UCSD-AML1 (cell line): ENCODE measurements around the gene POU2F2.
A peak's percentile ranks its signal among the peaks of the same experiment; 100 is the strongest.

ENCODE experiments used
- DNase-seq: peaks from one replicate; lab custom pipeline; 2025; ENCODE audit not compliant: unreplicated experiment; lab: John Stamatoyannopoulos, UW

POU2F2 gene

GRCh38 chr19:42126574-42126973 lies 5.7 kb downstream of the POU2F2 start:
- no peak for DNase-seq

- no peak for DNase-seq
Measured at GRCh38 chr19:42125536-42125935, 6.7 kb downstream of the POU2F2 start.

GRCh38 chr19:42124386-42124901 lies 7.8 kb downstream of the POU2F2 start:
- DNase-seq = no peak

- DNase-seq = no peak
Measured at GRCh38 chr19:42123765-42124164, 8.5 kb downstream of the POU2F2 start.

- DNase-seq = no peak
Measured at GRCh38 chr19:42122691-42123607, 9.3 kb downstream of the POU2F2 start.

- DNase-seq = peak; percentile 87
Measured at GRCh38 chr19:42121656-42122069, 10.6 kb downstream of the POU2F2 start.

- no peak for DNase-seq
Measured at GRCh38 chr19:42121036-42121621, 11.1 kb downstream of the POU2F2 start.

GRCh38 chr19:42120276-42120980 lies 11.8 kb downstream of the POU2F2 start:
- DNase-seq = no peak

- no peak for DNase-seq
Measured at GRCh38 chr19:42117076-42117475, 15.2 kb downstream of the POU2F2 start.

- DNase-seq = no peak
Measured at GRCh38 chr19:42116308-42117075, 15.8 kb downstream of the POU2F2 start.

- no peak for DNase-seq
Measured at GRCh38 chr19:42115705-42116104, 16.5 kb downstream of the POU2F2 start.

GRCh38 chr19:42115219-42115618 lies 17.0 kb downstream of the POU2F2 start:
- DNase-seq = no peak

- no peak for DNase-seq
Measured at GRCh38 chr19:42114412-42114811, 17.8 kb downstream of the POU2F2 start.

GRCh38 chr19:42113641-42114348 lies 18.5 kb downstream of the POU2F2 start:
- DNase-seq = no peak

- no peak for DNase-seq
Measured at GRCh38 chr19:42111811-42112210, 20.4 kb downstream of the POU2F2 start.

GRCh38 chr19:42111384-42111783 lies 20.9 kb downstream of the POU2F2 start:
- no peak for DNase-seq

- DNase-seq = no peak
Measured at GRCh38 chr19:42110658-42111057, 21.6 kb downstream of the POU2F2 start.

GRCh38 chr19:42109896-42110295 lies 22.4 kb downstream of the POU2F2 start:
- no peak for DNase-seq

- peak; percentile 83 for DNase-seq
Measured at GRCh38 chr19:42108527-42109389, 23.5 kb downstream of the POU2F2 start.
